GM18526 (cell line): Measurements from ENCODE around the gene LUC7L3.

Source experiments
- POLR2A ChIP-seq: IDR thresholded peaks from 3 replicates; pipeline ENCODE4 v1.6.1; 2011; ENCODE audit not compliant: insufficient read length; ENCODE audit errors: extremely low read depth

LUC7L3 gene

GRCh38 chr17:50683434-50684287, 35.7 kb upstream of the LUC7L3 start:
- no peak for TF ChIP-seq POLR2A

- no peak for TF ChIP-seq POLR2A
These were observed 35.2 kb upstream of the LUC7L3 start for GRCh38 chr17:50684288-50684611.

- no peak for TF ChIP-seq POLR2A
These were observed 34.6 kb upstream of the LUC7L3 start for GRCh38 chr17:50684612-50685333.

GRCh38 chr17:50685334-50685665, 34.1 kb upstream of the LUC7L3 start:
- no peak for TF ChIP-seq POLR2A

DNA sequence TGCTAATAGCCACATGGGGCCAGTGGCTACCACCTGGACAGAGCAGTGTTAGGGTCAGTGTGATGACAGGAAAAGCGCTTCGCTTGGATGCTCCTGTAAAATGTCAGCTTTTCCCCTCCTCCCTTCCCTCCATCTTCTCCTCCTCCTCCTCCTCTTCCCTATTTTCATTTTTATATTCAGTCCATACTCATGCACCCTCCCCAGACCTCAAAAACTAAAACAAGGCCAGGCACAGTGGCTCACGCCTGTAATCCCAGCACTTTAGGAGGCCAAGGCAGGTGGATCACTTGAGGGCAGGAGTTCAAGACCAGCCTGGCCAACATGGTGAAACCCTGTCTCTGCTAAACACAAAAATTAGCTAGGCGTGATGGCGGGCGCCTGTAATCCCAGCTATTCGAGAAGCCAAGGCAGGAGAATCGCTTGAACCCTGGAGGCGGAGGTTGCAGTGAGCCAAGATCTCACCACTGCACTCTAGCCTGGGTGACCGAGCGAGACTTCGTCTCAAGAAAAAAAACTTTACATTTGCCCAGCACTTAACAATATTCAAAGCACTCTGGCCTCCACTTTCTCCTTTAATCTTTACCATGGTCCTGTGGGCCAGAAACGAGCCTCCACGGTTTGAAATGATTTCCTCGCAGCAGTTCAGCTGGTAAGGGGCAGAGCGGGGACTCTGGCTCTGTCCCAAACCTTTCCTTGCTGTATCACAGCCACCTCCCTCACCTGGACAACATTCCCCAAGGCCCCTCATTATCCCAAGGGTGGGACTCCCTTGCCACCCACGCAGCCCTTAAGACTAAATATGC, 33.5 kb upstream of the LUC7L3 start:
- no peak for TF ChIP-seq POLR2A

DNA sequence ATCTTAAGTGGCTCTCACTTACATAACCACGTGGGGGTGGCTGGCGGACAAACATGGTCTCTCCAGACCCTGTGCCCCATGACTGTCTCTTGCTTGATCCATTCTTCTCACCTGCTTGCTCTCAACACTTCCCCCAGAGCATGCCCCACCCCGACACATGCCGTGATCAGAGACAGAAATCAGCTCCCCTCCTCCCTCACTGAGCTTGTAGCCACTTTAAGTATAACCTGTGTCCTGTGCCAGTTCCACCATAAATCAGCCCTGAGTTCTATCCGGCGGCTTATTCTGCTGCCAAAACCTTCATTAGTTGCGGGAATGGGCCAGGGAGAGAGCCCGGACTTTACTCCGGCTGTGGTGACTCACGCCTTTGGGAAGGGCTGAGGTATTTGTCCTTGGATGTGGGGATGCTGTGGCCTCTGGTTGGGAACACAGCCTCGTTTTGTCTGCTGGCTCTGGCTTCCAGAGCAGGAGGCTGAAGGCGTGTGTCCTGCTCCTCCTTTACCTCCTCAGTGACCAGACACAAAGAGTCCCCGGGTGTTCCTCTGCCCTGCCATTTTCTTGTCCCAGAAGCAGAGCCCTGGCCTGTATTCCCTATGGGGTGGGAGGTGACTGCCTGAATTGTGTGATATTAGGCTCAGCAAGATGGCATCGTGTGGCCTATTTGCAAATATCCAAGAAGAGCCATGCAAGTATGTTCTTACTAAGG, 32.8 kb upstream of the LUC7L3 start:
- TF ChIP-seq POLR2A = no peak

DNA sequence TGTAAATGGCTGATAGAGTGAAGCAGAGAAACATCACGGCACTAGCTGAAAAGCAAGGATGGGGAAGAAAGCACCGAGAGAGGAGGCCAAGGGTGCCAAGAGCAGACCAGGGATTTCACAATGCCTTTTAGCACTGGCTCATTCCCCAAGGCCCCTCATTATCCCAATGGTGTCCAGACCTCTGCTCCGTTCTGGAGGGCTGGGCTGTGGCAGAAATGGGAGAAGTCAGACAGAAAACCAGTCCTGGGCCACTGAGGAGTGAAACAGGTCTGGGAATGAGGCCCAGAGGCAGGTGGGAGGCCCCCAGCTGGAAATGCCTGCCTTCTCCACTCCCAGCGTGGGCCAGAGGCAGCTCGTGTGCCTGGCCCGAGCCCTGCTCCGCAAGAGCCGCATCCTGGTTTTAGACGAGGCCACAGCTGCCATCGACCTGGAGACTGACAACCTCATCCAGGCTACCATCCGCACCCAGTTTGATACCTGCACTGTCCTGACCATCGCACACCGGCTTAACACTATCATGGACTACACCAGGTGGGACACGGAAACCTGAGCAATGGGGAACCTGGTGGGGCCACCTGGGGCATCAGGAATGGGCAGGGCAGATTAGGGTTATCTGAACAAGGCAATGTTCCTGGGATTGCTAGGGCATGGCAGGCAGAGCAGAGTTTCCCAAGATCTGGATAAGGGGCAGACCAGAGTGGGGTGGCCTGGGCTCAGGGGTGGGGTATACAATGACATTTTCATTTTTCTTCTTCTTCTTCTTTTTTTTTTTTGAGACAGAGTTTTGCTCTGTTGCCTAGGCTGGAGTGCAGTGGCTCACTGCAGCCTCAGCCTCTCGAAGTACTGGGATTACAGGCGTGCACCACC, 32.0 kb upstream of the LUC7L3 start:
- no peak for TF ChIP-seq POLR2A

GRCh38 chr17:50688245-50688644, 31.2 kb upstream of the LUC7L3 start:
- no peak for TF ChIP-seq POLR2A

DNA sequence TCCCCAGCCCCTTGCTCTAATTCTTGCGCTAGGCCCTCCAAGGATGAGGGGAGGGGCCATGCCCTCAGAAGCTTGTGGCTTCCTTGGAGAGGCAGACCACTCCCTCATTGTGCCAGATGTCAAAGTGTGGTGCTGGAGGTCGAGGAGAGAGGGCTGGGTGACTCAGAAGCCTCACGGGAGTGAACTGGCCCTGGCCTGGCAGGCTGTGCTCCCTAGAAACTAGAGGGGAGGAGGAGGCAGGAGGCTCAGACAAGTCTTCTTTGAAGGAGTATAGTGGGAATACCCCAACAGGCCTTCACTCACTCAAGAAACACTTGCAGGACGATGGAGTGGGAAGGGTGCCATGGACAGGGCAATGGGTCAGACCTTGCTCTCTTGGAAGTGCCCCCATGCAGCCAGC, 30.2 kb upstream of the LUC7L3 start:
- TF ChIP-seq POLR2A = no peak

DNA sequence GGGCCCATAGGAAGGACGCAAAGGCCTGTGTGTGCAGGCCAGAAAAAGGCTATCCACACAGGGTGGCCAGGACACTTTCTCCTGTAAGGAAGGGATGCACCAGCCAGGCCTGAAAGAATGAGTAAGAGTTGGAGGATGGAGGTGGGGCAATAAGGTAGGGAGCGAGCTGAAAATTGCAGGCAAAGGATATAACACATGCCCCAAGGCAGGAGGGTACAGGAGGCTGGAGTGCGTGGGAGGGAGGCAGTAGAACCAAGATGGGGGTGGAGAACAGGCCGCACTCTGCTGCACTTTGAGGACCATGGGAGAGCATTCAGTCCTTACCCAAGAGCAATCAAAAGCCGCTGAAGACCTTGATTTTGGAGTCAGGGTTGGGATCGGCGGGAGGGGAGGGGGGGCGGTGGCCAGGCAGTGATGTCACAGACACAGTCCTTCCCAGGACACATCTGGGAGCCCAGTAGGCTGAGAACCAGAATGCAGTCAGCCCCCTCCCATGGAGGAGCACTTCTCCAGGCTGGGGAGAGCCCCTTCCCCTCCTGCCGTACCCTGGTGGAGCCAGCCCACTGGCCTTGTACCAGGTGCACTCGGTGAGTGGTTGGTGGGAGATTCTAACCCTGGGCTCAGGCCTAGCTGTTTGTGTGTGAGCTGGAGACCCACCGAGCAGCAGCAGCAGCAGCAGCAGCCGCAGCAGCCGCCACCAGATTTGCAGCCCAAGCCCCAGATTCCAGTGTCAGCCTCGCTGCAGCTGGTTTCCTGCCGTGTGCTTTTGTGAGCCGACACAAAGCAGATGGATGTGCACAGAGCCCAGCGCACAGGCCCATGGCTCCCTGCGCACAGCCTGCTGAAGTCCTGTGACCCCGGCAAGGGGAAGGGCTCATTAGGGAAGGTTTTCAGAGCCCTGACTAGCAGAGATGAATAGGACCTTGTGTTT, 29.2 kb upstream of the LUC7L3 start:
- TF ChIP-seq POLR2A = no peak

GRCh38 chr17:50690887-50691549, 28.4 kb upstream of the LUC7L3 start:
- no peak for TF ChIP-seq POLR2A

DNA sequence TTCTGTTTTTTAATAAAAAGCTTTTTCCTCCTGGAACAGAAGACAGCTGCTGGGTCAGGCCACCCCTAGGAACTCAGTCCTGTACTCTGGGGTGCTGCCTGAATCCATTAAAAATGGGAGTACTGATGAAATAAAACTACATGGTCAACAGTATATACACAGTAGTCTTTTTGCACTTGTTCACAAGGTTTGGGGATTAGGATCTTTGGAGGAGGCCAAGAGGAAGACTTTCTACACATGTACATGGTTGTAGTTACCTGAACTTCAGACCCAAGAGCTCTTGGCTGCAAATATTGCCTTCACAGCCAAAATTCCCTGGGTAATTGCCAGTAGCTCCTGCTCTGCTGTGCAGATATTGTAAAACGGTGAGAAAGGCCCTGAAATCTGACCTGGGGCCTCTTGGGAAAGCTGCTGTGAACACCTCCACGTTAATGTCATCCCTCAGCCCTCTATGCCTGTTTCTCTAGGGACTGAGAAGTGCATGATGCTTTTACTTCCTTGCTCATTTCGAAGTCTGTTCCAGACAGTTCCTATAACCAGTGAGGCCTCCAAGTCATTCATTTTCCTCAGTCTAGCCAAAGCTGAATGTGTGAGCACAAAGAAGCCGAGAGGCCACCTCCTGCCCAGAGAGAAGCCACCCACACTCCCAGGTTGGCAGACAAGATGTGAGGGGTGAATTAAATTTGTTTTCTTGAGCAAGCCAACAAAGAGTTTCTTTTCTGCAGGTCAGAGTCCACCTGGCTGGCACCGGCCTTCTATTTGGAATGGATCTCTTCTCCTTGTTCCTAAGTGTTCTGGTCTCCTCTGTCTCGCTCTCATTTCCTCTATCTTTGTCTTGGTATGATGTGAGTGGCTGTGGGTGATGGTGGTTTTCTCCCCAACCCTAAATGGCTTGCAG, 27.6 kb upstream of the LUC7L3 start:
- TF ChIP-seq POLR2A = no peak
